GM23248 (cell line): Measurements from ENCODE around the gene ACAP3. TPM values are rescaled to one million over a fixed set of nuclear protein-coding genes. Genes with fewer than 3 reads are reported as not detected.

Experiments used
- DNase-seq: peaks from one replicate; pipeline ENCODE4 v3.0.0-alpha.2; 2015
- H2AFZ ChIP-seq: fragments of 200-600 bp; sonication (generic); 2 replicates; pipeline ENCODE4 v1.6.1; 2016; ENCODE audit warnings: antibody characterized with exemption
- H3F3A ChIP-seq: fragments of 200-600 bp; sonication (generic); 2 replicates; pipeline ENCODE4 v1.6.1; 2016; ENCODE audit warnings: mild to moderate bottlenecking, antibody characterized with exemption, mixed run types; ENCODE audit not compliant: insufficient read depth
- H3K27ac ChIP-seq: fragments of 200-600 bp; sonication (generic); 2 replicates; pipeline ENCODE4 v1.5.1; 2016; ENCODE audit warnings: mild to moderate bottlenecking
- H3K27me3 ChIP-seq: fragments of 200-600 bp; sonication (generic); replicated peaks from 2 replicates; pipeline ENCODE4 v1.6.1; 2016; ENCODE audit warnings: mild to moderate bottlenecking; ENCODE audit not compliant: insufficient read depth
- H3K36me3 ChIP-seq: fragments of 200-600 bp; sonication (generic); 2 replicates; pipeline ENCODE4 v1.6.1; 2016; ENCODE audit warnings: low read depth, mild to moderate bottlenecking
- H3K4me1 ChIP-seq: fragments of 200-600 bp; sonication (generic); 2 replicates; pipeline ENCODE4 v1.6.1; 2016; ENCODE audit warnings: mild to moderate bottlenecking; ENCODE audit not compliant: insufficient read depth
- H3K4me2 ChIP-seq: fragments of 200-600 bp; sonication (generic); one replicate; pipeline ENCODE4 v1.6.1; 2016; ENCODE audit warnings: mild to moderate bottlenecking; ENCODE audit not compliant: unreplicated experiment
- H3K4me3 ChIP-seq: fragments of 200-600 bp; sonication (generic); 2 replicates; pipeline ENCODE4 v1.5.1; 2016; ENCODE audit warnings: mild to moderate bottlenecking
- H3K79me2 ChIP-seq: fragments of 200-600 bp; sonication (generic); 2 replicates; pipeline ENCODE4 v1.6.1; 2016; ENCODE audit warnings: mild to moderate bottlenecking; ENCODE audit not compliant: insufficient read depth
- H3K9ac ChIP-seq: fragments of 200-600 bp; sonication (generic); 2 replicates; pipeline ENCODE4 v1.6.1; 2016; ENCODE audit warnings: mild to moderate bottlenecking
- H3K9me2 ChIP-seq: fragments of 200-600 bp; sonication (generic); 2 replicates; pipeline ENCODE4 v1.6.1; 2016; ENCODE audit warnings: mixed run types, mild to moderate bottlenecking, moderate library complexity; ENCODE audit not compliant: insufficient read depth
- H3K9me3 ChIP-seq: fragments of 200-600 bp; sonication (generic); one replicate; pipeline ENCODE4 v1.6.1; 2017; ENCODE audit warnings: low read depth
- H4K20me1 ChIP-seq: fragments of 200-600 bp; sonication (generic); 2 replicates; pipeline ENCODE4 v1.6.0; 2016; ENCODE audit not compliant: insufficient read depth
- EZH2 ChIP-seq: fragments of 200-600 bp; sonication (generic); IDR thresholded peaks from 2 replicates; pipeline ENCODE4 v1.6.1; 2018; ENCODE audit warnings: antibody characterized with exemption, mild to moderate bottlenecking; ENCODE audit not compliant: insufficient read depth, poor library complexity, severe bottlenecking
- EZH2phosphoT487 ChIP-seq: fragments of 200-600 bp; sonication (generic); IDR thresholded peaks from 2 replicates; pipeline ENCODE4 v1.6.1; 2018; ENCODE audit warnings: antibody characterized with exemption, moderate library complexity, mild to moderate bottlenecking, low read depth; ENCODE audit not compliant: insufficient read depth
- WGBS, 2 experiments: methylation state at CpG; one replicate each; pipeline ENCODE4 v1.1.6; 2015 to 2017; ENCODE audit warnings: low lambda C conversion rate in 2 of 2, low coverage in 1 of 2; ENCODE audit errors: missing lambda C conversion rate in 2 of 2; 5-methylcytosine and 5-hydroxymethylcytosine counted together
- in situ Hi-C: fragments of 300-500 bp; cut with MboI; formaldehyde crosslinking; loops from 2 replicates; pipeline ENCODE4 v1.15.0; 2020
- polyA plus RNA-seq: library from polyadenylated mRNA; unstranded; fragments of >200 nt; fragmentation: Nextera tagmentation; extraction: Ambion mirVana; gene quantifications from 2 replicates; pipeline ENCODE4 v1.2.1, GENCODE V29; 2016
- total RNA-seq: library from RNA; depleted of rRNA; stranded (reverse); fragments of >200 nt; shearing (Covaris generic); gene quantifications from 2 replicates; pipeline ENCODE4 v1.2.3, GENCODE V29; 2014

The ACAP3 gene
- total and polyA plus RNA-seq, 2 experiments from 2014 or later, result 11.8 to 68.0 TPM

GRCh38 chr1:1351511-1352427, 44.0 kb upstream of the ACAP3 start:
- peak; percentile 75 for DNase-seq
- no peak for TF ChIP-seq EZH2phosphoT487
- no peak for TF ChIP-seq EZH2
- peak overlapping the region; percentile 47 for H3K4me2 ChIP-seq
- peak overlapping the region; percentile 34; the same call in 1 of the 2 replicates for H3K4me3 ChIP-seq
- peaks cover 6% of the 10 kb centered on the region; the same call in 1 of the 2 replicates for H3K36me3 ChIP-seq
- peaks cover 75% of the 10 kb centered on the region for H3K79me2 ChIP-seq
- H3F3A ChIP-seq, result peaks cover 23% of the 10 kb centered on the region
- peak overlapping the region; percentile 28; the same call in 1 of the 2 replicates for H3K9ac ChIP-seq
- in situ Hi-C loops, result no loop called here
- H3K4me1 ChIP-seq, result peaks cover 13% of the 10 kb centered on the region; the same call in 1 of the 2 replicates
- 29 to 33% methylated on average over 27 to 29 of the region's 29 CpGs for WGBS, 2 experiments
- no peaks in the 10 kb centered on the region for H3K9me3 ChIP-seq
- no peaks in the 10 kb centered on the region for H3K9me2 ChIP-seq
- no peaks in the 10 kb centered on the region for H3K27me3 ChIP-seq
- H4K20me1 ChIP-seq, result no peaks in the 10 kb centered on the region; the same call in 1 of the 2 replicates
- H3K27ac ChIP-seq, result peak overlapping the region; percentile 59
- no peak overlapping the region for H2AFZ ChIP-seq

GRCh38 chr1:1349256-1350012, 41.7 kb upstream of the ACAP3 start, which contains the start of gene DVL1:
TSS of gene DVL1 (minus strand) at chr1:1349418. CDS start at chr1:1349065, 353 bp downstream.
- no peak for TF ChIP-seq EZH2
- DNase-seq, result peak; percentile 90
- Histone ChIP-seq H3K27ac (peak within 1 kb of the TSS; percentile 59), H3K27me3 (no peaks in the 10 kb centered on the region), H4K20me1 (no peaks in the 10 kb centered on the region; the same call in 1 of the 2 replicates), H3K79me2 (peaks cover 75% of the 10 kb centered on the region), H3K4me2 (peak within 1 kb of the TSS; percentile 89), H3K4me3 (peak within 1 kb of the TSS; percentile 80), H3K9me3 (no peaks in the 10 kb centered on the region), H3K36me3 (peaks cover 6% of the 10 kb centered on the region; the same call in 1 of the 2 replicates), H2AFZ (no peak within 1 kb of the TSS), H3F3A (peaks cover 23% of the 10 kb centered on the region), H3K9ac (peak within 1 kb of the TSS; percentile 85), H3K4me1 (peaks cover 34% of the 10 kb centered on the region), H3K9me2 (no peaks in the 10 kb centered on the region)
- in situ Hi-C loops, result no loop called here
- WGBS, 2 experiments, result 0% methylated on average over 45 of the region's 122 CpGs; no CpG with 5 or more reads in 1 of the 2 experiments

- Histone ChIP-seq H3K79me2 (peaks cover 75% of the 10 kb centered on the region), H3K9me2 (no peaks in the 10 kb centered on the region), H3K4me1 (peaks cover 36% of the 10 kb centered on the region), H3K27ac (peak overlapping the region; percentile 59), H3K9me3 (no peaks in the 10 kb centered on the region), H2AFZ (no peak overlapping the region), H3K4me2 (peak overlapping the region; percentile 89), H3K27me3 (no peaks in the 10 kb centered on the region), H3K4me3 (peak overlapping the region; percentile 80), H3K9ac (peak overlapping the region; percentile 85), H3K36me3 (no peaks in the 10 kb centered on the region), H4K20me1 (no peaks in the 10 kb centered on the region), H3F3A (peaks cover 17% of the 10 kb centered on the region)
- in situ Hi-C loops, result no loop called here
- TF ChIP-seq EZH2, result no peak
- no peak for TF ChIP-seq EZH2phosphoT487
- 1 to 4% methylated on average over 24 to 42 of the region's 109 CpGs for WGBS, 2 experiments
- peak; percentile 66 for DNase-seq
These were observed 40.9 kb upstream of the ACAP3 start for GRCh38 chr1:1348420-1349255.
